HepG2 (cell line): Measurements from ENCODE around the gene POFUT1.

ENCODE experiments used
- POLR2AphosphoS5 ChIP-seq: IDR thresholded peaks from 2 replicates; pipeline ENCODE4 v1.6.1; 2012; ENCODE audit warnings: low read depth, low read length
- ZNF282 ChIP-seq: fragments of 450-650 bp; IDR thresholded peaks from 2 replicates; pipeline ENCODE4 v1.6.1; 2018; ENCODE audit not compliant: partially characterized antibody
- ZNF713 ChIP-seq: sonication (generic); formaldehyde crosslinking; IDR thresholded peaks from 2 replicates; pipeline ENCODE4 v1.4.0; 2020; ENCODE audit warnings: mild to moderate bottlenecking, missing genetic modification reagents
- TF ChIP-seq, protein P1 (sequence below): IDR thresholded peaks from 2 replicates; pipeline ENCODE4 v1.6.1; 2016

DNA sequence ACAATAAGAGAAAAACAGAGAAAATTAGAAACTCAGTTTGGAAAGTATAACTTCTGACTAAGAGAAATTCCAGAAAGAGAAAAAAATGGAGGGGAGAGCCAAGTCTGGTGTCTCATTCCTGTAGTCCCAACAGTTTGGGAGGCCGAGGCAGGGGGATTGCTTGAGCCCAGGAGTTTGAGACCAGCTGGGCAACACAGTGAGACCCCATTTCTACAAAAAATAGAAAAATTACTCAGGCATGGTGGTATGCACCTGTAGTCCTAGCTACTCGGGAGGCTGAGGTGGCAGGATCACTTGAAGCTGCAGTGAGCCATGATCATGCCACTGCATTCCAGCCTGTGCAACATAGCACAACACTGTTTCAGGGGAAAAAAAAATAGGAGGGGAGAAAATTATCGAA lies 66.7 kb downstream of the POFUT1 start:
- TF ChIP-seq, protein P1, sequence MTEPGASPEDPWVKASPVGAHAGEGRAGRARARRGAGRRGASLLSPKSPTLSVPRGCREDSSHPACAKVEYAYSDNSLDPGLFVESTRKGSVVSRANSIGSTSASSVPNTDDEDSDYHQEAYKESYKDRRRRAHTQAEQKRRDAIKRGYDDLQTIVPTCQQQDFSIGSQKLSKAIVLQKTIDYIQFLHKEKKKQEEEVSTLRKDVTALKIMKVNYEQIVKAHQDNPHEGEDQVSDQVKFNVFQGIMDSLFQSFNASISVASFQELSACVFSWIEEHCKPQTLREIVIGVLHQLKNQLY, result no peak
- no peak for TF ChIP-seq ZNF282
- TF ChIP-seq POLR2AphosphoS5, result no peak
- TF ChIP-seq ZNF713 (CRISPR knock-in tag), result no peak
